K562 (cell line): ENCODE measurements around the gene FMO1.

Experiments used
- BHLHE40 ChIP-seq: IDR thresholded peaks from 2 replicates; pipeline ENCODE4 v1.6.1; 2011; ENCODE audit warnings: low read length, improper control_type of control experiment
- CBX1 ChIP-seq: sonication (generic); IDR thresholded peaks from 2 replicates; pipeline ENCODE4 v1.6.1; 2016; ENCODE audit warnings: antibody characterized with exemption, low read depth, mild to moderate bottlenecking
- CTCF ChIP-seq, 3 experiments: IDR thresholded peaks in 2 of 3; conservative IDR thresholded peaks in 1 of 3; 2 replicates each; pipeline ENCODE4 v1.5.1; 2011 to 2012; ENCODE audit warnings: low read length in 3 of 3, mild to moderate bottlenecking in 3 of 3, control low read depth in 2 of 3, improper control_type of control experiment in 1 of 3, inconsistent platforms in 1 of 3, low read depth in 1 of 3, mixed read lengths in 1 of 3, moderate library complexity in 1 of 3; ENCODE audit not compliant: insufficient read depth in 2 of 3
- EP300 ChIP-seq: IDR thresholded peaks from 2 replicates; pipeline ENCODE4 v1.6.1; 2012; ENCODE audit warnings: low read length, improper control_type of control experiment
- ETV6 ChIP-seq, 3 experiments: fragments of 150-350 bp in 1 of 3; sonication (generic) in 1 of 3; formaldehyde crosslinking in 1 of 3; IDR thresholded peaks; 2 replicates each; pipeline versions ENCODE4 v1.6.1 to v1.8.0; 2014 to 2022; ENCODE audit warnings: borderline replicate concordance in 2 of 3, low read depth in 2 of 3, antibody characterized with exemption in 1 of 3, low read length in 1 of 3, mild to moderate bottlenecking in 1 of 3, missing genetic modification reagents in 1 of 3
- GABPA ChIP-seq: fragments of 200-800 bp; sonication (Bioruptor generic); conservative IDR thresholded peaks from 2 replicates; pipeline ENCODE4 v1.6.1; 2016; ENCODE audit warnings: low read depth, missing genetic modification characterization, missing compliant biosample characterization
- HDGF ChIP-seq: fragments of 450-650 bp; IDR thresholded peaks from 2 replicates; pipeline ENCODE4 v1.6.1; 2016
- JUN ChIP-seq, 2 experiments: sonication (generic) in 1 of 2; formaldehyde crosslinking in 1 of 2; IDR thresholded peaks; 2 replicates each; pipeline versions ENCODE4 v1.6.1 to v1.8.0; 2012 to 2022; ENCODE audit warnings: borderline replicate concordance in 2 of 2, mild to moderate bottlenecking in 2 of 2, improper control_type of control experiment in 1 of 2, low read depth in 1 of 2, low read length in 1 of 2, missing genetic modification reagents in 1 of 2
- NFXL1 ChIP-seq: fragments of 450-650 bp; formaldehyde crosslinking; IDR thresholded peaks from 2 replicates; pipeline ENCODE4 v1.4.0; 2021; ENCODE audit warnings: mild to moderate bottlenecking
- REST ChIP-seq, 2 experiments: fragments of 450-650 bp; formaldehyde crosslinking in 1 of 2; IDR thresholded peaks; 2 replicates each; pipeline versions ENCODE4 v1.4.0 to v1.6.1; 2014 to 2020; ENCODE audit warnings: mild to moderate bottlenecking in 2 of 2, borderline replicate concordance in 1 of 2, low read depth in 1 of 2
- RFX5 ChIP-seq: IDR thresholded peaks from 2 replicates; pipeline ENCODE4 v1.6.1; 2011; ENCODE audit warnings: low read depth, mild to moderate bottlenecking, improper control_type of control experiment, low read length
- TBL1XR1 ChIP-seq, 2 experiments: IDR thresholded peaks; 2 replicates each; pipeline ENCODE4 v1.6.1; 2012; ENCODE audit warnings: improper control_type of control experiment in 2 of 2, low read length in 2 of 2, mild to moderate bottlenecking in 1 of 2
- ZBTB40 ChIP-seq, 2 experiments: fragments of 450-650 bp in 1 of 2; sonication (generic) in 1 of 2; formaldehyde crosslinking in 1 of 2; IDR thresholded peaks; 2 replicates each; pipeline versions ENCODE4 v1.7.1 to v1.9.0; 2016 to 2022; ENCODE audit warnings: inconsistent platforms in 1 of 2, mild to moderate bottlenecking in 1 of 2, missing genetic modification reagents in 1 of 2

GRCh38 chr1:171210355-171210754, 37.9 kb upstream of the FMO1 start:
- TF ChIP-seq EP300: no peak
- no peak for TF ChIP-seq TBL1XR1 (IDR thresholded peaks at IDR 0.05; ENCODE audit: low read length in 2 of 2)
- TF ChIP-seq JUN (IDR thresholded peaks at IDR 0.05; ENCODE audit: borderline replicate concordance, low read depth, low read length): no peak
- TF ChIP-seq JUN (CRISPR knock-in tag; IDR thresholded peaks at IDR 0.05; ENCODE audit: borderline replicate concordance): no peak
- TF ChIP-seq CTCF (IDR thresholded peaks at IDR 0.05 in 2 of 3, conservative IDR thresholded peaks at IDR 0.05 in 1 of 3; ENCODE audit: insufficient read depth in 2 of 3, low read depth in 1 of 3, low read length in 3 of 3): no peak
- TF ChIP-seq BHLHE40: no peak
- no peak for TF ChIP-seq ZBTB40 (IDR thresholded peaks at IDR 0.05)
- TF ChIP-seq ZBTB40 (CRISPR knock-in tag; IDR thresholded peaks at IDR 0.05): no peak
- no peak for TF ChIP-seq RFX5
- TF ChIP-seq CBX1: no peak
- TF ChIP-seq ETV6 (IDR thresholded peaks at IDR 0.05; ENCODE audit: borderline replicate concordance in 1 of 2, low read depth in 2 of 2, low read length in 1 of 2): no peak
- no peak for TF ChIP-seq ETV6 (CRISPR knock-in tag; IDR thresholded peaks at IDR 0.05; ENCODE audit: borderline replicate concordance)
- TF ChIP-seq HDGF: no peak
- TF ChIP-seq REST (IDR thresholded peaks at IDR 0.05; ENCODE audit: borderline replicate concordance): no peak
- TF ChIP-seq REST (CRISPR knock-in tag; IDR thresholded peaks at IDR 0.05; ENCODE audit: low read depth): no peak
- no peak for TF ChIP-seq NFXL1 (CRISPR knock-in tag)
- TF ChIP-seq GABPA (tag): no peak
